Liver (tissue), 3 donors: ENCODE measurements around the gene TSC1.

Experiments used
- GABPA ChIP-seq, 2 donors: IDR thresholded peaks in 1 of 2; conservative IDR thresholded peaks in 1 of 2; 2 replicates each; pipeline ENCODE4 v1.6.1; 2016; ENCODE audit warnings: antibody characterized with exemption in 2 of 2, mild to moderate bottlenecking in 1 of 2, moderate library complexity in 1 of 2
- JUND ChIP-seq, 2 donors: IDR thresholded peaks; 2 replicates each; pipeline ENCODE4 v1.6.1; 2016; ENCODE audit warnings: antibody characterized with exemption in 2 of 2
- RAD21 ChIP-seq, 2 donors: IDR thresholded peaks; 2 replicates each; pipeline ENCODE4 v1.6.1; 2016; ENCODE audit warnings: antibody characterized with exemption in 2 of 2, mild to moderate bottlenecking in 2 of 2
- SP1 ChIP-seq: IDR thresholded peaks from 2 replicates; pipeline ENCODE4 v1.6.1; 2018; ENCODE audit warnings: antibody characterized with exemption, mild to moderate bottlenecking
- YY1 ChIP-seq: IDR thresholded peaks from 2 replicates; pipeline ENCODE4 v1.6.1; 2016; ENCODE audit warnings: antibody characterized with exemption, mild to moderate bottlenecking
- TF ChIP-seq, protein P1 (sequence below): fragments of 150-350 bp; IDR thresholded peaks from 2 replicates; pipeline ENCODE4 v1.5.1; 2017; ENCODE audit warnings: improper control_type of control experiment, low read depth, low read length; ENCODE audit not compliant: missing input control
- TF ChIP-seq, protein P2 (sequence below): IDR thresholded peaks from 2 replicates; pipeline ENCODE4 v1.6.1; 2016; ENCODE audit warnings: antibody characterized with exemption, mild to moderate bottlenecking
- donor health status: healthy.
- donor health status: healthy.

DNA sequence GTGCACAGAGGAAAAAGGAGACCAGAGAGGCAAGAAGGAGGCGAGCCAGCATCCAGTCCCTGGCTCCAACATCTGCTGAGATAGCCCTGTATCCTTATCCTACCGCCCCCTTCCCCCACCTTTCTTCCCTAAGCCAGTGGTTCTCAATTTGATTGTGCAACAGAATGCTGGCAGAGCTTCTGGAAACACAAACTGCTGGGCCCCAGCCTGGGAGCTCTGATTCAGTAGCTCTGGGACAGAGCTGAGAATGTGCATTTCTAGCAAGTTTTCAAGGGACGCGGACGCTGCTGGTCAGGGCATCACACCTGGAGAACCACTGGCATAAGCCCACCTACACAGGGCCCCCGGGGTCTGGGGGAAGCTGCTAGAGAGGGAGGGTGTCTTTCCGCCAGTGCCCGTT, 87.4 kb downstream of the TSC1 start:
- TF ChIP-seq, protein P1, sequence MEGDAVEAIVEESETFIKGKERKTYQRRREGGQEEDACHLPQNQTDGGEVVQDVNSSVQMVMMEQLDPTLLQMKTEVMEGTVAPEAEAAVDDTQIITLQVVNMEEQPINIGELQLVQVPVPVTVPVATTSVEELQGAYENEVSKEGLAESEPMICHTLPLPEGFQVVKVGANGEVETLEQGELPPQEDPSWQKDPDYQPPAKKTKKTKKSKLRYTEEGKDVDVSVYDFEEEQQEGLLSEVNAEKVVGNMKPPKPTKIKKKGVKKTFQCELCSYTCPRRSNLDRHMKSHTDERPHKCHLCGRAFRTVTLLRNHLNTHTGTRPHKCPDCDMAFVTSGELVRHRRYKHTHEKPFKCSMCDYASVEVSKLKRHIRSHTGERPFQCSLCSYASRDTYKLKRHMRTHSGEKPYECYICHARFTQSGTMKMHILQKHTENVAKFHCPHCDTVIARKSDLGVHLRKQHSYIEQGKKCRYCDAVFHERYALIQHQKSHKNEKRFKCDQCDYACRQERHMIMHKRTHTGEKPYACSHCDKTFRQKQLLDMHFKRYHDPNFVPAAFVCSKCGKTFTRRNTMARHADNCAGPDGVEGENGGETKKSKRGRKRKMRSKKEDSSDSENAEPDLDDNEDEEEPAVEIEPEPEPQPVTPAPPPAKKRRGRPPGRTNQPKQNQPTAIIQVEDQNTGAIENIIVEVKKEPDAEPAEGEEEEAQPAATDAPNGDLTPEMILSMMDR, result no peak
- TF ChIP-seq SP1 (no peak), RAD21 (IDR thresholded peaks at IDR 0.05) (no peak), JUND (IDR thresholded peaks at IDR 0.05) (no peak), YY1 (no peak), GABPA (IDR thresholded peaks at IDR 0.05 in 1 of 2, conservative IDR thresholded peaks at IDR 0.05 in 1 of 2) (no peak)
- TF ChIP-seq, protein P2, sequence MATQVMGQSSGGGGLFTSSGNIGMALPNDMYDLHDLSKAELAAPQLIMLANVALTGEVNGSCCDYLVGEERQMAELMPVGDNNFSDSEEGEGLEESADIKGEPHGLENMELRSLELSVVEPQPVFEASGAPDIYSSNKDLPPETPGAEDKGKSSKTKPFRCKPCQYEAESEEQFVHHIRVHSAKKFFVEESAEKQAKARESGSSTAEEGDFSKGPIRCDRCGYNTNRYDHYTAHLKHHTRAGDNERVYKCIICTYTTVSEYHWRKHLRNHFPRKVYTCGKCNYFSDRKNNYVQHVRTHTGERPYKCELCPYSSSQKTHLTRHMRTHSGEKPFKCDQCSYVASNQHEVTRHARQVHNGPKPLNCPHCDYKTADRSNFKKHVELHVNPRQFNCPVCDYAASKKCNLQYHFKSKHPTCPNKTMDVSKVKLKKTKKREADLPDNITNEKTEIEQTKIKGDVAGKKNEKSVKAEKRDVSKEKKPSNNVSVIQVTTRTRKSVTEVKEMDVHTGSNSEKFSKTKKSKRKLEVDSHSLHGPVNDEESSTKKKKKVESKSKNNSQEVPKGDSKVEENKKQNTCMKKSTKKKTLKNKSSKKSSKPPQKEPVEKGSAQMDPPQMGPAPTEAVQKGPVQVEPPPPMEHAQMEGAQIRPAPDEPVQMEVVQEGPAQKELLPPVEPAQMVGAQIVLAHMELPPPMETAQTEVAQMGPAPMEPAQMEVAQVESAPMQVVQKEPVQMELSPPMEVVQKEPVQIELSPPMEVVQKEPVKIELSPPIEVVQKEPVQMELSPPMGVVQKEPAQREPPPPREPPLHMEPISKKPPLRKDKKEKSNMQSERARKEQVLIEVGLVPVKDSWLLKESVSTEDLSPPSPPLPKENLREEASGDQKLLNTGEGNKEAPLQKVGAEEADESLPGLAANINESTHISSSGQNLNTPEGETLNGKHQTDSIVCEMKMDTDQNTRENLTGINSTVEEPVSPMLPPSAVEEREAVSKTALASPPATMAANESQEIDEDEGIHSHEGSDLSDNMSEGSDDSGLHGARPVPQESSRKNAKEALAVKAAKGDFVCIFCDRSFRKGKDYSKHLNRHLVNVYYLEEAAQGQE, result no peak
